Measurements from ENCODE around the gene S100A6.

DNA sequence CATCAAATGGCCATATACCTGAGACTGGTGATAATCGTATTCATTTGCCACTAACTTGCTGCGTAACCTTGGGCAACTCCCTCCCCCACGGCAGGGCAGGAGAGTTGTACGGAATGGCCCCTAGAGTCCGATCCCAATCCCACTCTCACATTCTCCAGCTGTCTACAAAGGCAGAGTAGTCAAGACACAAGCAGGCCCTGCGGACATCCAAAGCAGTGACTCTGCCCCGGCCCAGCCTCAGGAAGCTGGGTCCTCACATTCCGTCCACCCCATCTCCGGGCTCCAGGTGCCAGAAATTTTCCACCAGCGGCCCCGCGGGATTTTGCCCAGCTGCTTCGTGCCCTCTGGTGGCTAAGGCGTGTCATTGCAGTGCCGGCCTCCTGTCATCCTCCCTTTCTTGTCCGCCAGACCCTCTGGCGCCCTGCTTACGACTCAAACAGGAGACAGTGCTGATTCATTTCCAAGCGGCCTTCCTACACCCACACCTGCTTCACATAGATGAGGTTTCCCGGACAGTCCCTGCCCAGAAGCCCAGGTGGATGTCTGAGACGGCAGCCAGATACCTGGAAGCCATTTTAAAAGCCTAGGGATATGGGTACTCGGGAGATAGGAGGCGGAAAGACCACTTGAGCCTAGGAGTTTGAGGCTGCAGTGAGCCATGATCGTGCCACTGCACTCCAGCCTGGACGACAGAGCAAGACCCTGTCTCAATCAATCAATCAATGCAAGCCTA is 32.7 kb upstream of the S100A6 start:
- TF ChIP-seq POLR2AphosphoS5 (IDR thresholded peaks at IDR 0.05; ENCODE audit: insufficient read depth in 1 of 2, low read depth in 1 of 2), result peak; percentile 84
- TF ChIP-seq, protein P1, sequence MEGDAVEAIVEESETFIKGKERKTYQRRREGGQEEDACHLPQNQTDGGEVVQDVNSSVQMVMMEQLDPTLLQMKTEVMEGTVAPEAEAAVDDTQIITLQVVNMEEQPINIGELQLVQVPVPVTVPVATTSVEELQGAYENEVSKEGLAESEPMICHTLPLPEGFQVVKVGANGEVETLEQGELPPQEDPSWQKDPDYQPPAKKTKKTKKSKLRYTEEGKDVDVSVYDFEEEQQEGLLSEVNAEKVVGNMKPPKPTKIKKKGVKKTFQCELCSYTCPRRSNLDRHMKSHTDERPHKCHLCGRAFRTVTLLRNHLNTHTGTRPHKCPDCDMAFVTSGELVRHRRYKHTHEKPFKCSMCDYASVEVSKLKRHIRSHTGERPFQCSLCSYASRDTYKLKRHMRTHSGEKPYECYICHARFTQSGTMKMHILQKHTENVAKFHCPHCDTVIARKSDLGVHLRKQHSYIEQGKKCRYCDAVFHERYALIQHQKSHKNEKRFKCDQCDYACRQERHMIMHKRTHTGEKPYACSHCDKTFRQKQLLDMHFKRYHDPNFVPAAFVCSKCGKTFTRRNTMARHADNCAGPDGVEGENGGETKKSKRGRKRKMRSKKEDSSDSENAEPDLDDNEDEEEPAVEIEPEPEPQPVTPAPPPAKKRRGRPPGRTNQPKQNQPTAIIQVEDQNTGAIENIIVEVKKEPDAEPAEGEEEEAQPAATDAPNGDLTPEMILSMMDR (IDR thresholded peaks at IDR 0.05), result peak; percentile 99 to 100 (median 100)
